HG02588 (cell line): ENCODE measurements around the gene PDE4D.
"Not testable (repeated sequence)": the region's sequence is repeated elsewhere in the genome, so short reads cannot be mapped to it uniquely, and the experiment has no call there.

Experiments
- ATAC-seq: cut with Tn5 transposase; IDR thresholded peaks from one replicate; pipeline ENCODE4 v1.9.1; 2021; ENCODE audit warnings: mild to moderate bottlenecking, moderate library complexity; ENCODE audit not compliant: unreplicated experiment

PDE4D gene

GRCh38 chr5:59312223-59312622, 581.3 kb downstream of the PDE4D start:
- ATAC-seq: no peak

- ATAC-seq: not testable (repeated sequence)
Measured at GRCh38 chr5:59308685-59309084, 584.8 kb downstream of the PDE4D start.

DNA sequence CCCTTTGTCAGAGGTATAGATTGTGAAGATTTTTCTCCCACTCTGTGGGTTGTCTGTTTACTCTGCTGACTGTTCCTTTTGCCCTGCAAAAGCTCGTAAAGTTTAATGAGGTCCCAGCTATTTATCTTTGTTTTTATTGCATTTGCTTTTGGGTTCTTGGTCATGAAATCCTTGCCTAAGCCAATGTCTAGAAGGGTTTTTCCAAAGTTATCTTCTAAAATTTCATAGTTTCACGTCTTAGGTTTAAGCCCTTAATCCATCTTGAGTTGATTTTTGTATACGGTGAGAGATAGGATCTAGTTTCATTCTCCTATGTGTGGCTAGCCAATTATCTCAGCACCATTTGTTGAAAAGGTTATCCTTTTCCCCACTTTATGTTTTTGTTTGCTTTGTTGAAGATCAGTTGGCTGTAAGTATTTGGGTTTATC, 590.2 kb downstream of the PDE4D start:
- ATAC-seq: not testable (repeated sequence)

DNA sequence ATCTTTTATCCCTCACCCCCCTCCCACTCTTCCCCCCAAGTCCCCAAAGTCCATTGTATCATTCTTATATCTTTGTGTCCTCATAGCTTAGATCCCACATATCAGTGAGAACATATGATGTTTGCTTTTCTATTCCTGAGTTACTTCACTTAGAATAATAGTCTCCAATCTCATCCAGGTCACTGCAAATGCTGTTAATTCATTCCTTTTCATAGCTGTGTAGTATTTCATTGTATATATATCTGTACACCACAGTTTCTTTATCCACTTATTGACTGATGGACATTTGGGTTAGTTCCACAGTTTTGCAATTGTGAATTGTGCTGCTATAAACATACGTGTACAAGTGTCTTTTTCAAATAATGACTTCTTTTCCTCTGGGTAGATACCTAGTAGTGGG, 591.0 kb downstream of the PDE4D start:
- not testable (repeated sequence) for ATAC-seq

GRCh38 chr5:59301727-59302126, 591.8 kb downstream of the PDE4D start:
- ATAC-seq: no peak

DNA sequence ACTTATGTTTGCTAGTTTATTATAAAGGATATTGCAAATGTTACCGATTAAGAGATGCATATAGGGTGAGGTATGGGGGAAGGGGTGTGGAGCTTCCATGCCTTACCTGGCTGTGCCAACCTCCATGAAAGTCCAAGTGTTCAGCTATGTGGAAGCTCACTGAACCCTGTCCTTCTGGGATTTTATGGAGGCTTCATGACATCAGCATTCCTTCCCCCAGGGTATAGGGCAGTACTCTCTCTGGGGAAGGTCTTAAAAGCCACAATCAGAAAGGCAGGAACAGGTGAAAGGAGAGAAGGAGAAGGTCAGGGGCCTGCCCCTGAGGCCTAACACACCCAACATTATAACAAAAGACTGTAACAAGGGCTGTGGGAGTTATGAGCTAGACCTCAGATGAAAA, 592.6 kb downstream of the PDE4D start:
- ATAC-seq: no peak

DNA sequence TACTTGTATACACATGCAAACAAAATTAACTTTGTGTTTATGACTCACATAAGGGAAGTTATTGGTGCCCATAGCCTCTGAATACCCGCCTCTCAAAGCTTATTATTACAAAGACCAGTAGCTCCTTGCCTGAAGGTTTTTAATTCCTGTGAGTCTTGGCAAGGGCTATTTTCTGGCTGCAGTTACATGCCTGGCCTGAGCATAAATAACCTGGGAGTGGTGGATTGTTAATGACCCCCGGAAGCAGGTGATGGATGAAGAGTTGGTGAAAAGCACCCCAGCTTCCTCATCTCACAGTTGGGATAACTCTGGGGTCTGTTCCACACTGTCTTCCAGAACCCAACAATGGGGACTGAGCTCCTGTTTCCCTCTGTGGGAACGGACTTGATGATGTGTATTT, 594.5 kb downstream of the PDE4D start:
- no peak for ATAC-seq

DNA sequence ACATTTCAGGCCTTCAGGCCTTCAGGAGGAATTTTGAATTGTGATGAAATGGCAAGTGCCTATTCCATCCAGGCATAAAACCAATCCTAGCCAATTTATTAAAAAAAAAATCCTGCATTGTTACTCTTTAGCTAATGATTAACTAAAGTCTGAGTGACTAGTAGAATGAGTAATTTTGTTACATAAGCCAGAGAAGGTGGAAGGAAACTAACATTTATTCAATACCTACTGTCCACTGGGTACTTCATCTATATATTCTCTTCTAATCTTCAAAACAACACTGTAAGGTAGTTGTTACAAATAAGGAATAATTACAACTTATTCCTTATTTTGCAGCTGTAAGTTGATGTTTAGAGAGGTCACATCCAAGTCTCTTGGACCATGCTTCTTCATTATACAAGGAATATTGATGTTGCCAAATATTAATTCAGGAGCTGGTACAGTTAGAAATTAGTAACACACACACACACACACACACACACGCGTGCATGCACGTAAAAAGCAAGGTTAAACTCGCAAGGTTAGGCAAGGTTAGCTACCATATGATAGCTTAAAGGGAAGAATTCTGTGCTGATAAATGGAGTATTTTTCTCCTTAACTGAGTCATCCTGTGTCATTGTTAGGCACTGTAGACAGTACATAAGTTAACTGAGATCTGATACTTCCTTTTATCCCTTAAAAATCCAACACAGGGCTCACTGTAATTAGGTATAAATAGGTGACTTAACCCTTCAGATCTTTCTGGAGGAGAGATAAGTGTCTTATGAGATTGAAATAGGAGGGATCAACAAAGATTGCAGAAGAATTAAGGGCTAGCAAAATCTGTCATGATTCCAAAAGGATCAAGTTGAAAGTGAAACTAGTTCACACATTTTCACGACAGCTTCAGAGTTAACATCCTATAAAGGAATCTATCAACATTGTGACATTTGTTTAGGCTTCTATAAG, 596.9 kb downstream of the PDE4D start:
- no peak for ATAC-seq

GRCh38 chr5:59293700-59294099, 599.8 kb downstream of the PDE4D start:
- no peak for ATAC-seq

DNA sequence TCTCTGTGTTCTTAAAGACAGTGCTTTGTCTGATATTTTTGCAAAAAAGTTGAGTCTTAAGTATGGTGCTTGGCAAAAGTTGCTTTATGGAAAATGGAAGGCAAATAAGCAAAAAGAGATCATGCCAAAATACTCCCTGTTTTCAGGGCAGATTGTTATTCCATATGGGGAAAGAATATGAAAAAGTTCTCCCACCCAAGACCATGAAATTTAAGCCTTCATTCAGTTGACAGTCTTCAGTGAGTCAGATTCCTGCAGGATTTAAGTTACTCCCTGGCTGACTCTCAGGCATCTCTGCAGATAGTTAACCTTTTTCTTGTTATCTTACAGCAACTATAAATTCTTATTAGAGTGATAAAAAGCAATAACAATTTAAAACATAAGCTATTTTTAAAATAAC, 601.6 kb downstream of the PDE4D start:
- ATAC-seq: no peak

DNA sequence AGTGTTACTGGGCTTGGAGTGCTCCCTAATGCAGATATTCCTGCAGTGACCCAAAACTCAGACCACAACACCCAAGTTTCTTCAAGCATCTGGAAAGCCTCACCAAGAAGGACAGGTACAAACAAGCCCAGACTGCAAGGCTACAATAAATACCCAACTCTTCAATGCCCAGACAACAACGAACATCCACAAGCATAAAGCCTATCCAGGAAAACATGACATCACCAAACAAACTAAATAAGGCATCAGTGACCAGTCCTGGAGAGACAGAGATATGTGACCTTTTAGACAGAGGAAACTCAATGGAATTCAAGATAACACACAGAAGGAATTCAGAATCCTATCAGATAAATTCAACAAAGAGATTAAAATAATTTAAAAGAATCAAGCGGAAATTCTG, 605.6 kb downstream of the PDE4D start:
- no peak for ATAC-seq

DNA sequence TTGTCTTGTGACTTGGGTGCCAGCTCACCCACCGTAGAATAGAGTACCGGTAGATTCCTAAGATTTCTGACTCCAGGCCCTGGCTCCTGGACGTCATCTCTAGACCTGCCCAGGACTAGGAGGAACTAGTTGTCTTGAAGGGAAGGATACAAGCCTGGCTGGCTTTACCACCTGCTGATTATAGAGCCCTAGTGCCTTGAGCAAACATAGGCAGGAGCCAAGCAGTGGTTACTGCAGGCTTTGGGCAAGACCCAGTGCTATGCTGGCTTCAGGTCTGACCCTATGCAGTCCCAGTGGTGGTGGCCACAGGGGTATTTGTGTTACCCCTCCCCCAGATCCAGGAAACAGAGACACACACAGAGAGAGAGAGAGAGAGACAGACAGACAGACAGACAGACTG, 606.2 kb downstream of the PDE4D start:
- ATAC-seq: no peak

GRCh38 chr5:59286510-59286909, 607.0 kb downstream of the PDE4D start:
- no peak for ATAC-seq

DNA sequence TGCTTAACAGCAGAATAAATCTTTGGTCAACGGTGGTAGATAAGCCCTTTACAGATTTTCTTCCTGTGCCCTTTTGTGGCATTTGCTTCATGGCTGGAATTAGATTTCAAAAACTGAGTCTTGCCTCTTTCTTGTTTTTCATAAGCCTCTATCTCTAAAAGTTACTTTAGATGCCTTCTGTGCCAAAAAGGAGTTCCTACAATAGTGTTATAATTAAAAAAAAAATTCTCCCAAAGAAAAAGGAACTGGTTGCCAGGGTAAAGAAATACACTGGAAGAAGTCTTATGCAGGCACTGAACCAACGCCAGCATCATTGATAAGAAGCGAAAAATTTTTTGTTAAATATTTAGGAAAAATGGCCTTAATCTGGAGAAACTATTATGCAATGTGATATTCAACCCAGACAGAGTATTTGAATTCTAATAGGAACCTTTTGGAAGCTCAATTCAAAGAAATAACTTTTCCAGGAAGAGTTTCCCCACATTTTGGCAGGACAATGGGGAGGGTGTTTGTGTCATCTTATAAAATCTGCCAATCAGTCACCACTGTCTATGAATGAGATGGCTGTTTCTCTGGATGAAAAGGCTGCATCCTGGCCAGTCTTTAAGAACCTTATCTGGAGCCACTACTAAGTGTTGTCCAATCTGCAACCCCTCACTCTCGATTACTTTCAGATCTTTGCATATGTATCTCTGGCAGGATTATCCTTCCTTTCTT, 608.1 kb downstream of the PDE4D start:
- ATAC-seq: no peak

DNA sequence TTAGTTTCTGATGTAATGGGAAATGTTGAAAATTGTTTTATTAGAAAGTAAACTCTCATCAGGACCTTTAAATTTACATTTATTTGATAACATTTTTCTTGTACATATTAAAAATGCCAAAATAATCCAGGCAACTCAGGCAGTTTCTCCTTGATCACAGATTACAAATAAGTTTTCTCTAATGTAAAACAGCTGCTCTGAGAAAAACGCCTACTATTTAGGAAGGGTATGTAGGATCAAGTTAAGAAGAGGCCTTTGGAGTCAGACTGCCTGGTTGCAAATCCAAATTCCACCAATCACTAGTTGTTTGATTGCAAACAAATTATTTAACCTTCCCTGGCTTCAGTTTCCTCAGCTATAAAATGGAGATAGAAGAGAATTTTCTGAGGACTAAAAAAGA, 610.8 kb downstream of the PDE4D start:
- ATAC-seq: no peak

GRCh38 chr5:59279979-59280378, 613.5 kb downstream of the PDE4D start:
- no peak for ATAC-seq

- no peak for ATAC-seq
Measured at GRCh38 chr5:59276917-59277372, 616.6 kb downstream of the PDE4D start.

GRCh38 chr5:59276325-59276675, 617.2 kb downstream of the PDE4D start:
- no peak for ATAC-seq

DNA sequence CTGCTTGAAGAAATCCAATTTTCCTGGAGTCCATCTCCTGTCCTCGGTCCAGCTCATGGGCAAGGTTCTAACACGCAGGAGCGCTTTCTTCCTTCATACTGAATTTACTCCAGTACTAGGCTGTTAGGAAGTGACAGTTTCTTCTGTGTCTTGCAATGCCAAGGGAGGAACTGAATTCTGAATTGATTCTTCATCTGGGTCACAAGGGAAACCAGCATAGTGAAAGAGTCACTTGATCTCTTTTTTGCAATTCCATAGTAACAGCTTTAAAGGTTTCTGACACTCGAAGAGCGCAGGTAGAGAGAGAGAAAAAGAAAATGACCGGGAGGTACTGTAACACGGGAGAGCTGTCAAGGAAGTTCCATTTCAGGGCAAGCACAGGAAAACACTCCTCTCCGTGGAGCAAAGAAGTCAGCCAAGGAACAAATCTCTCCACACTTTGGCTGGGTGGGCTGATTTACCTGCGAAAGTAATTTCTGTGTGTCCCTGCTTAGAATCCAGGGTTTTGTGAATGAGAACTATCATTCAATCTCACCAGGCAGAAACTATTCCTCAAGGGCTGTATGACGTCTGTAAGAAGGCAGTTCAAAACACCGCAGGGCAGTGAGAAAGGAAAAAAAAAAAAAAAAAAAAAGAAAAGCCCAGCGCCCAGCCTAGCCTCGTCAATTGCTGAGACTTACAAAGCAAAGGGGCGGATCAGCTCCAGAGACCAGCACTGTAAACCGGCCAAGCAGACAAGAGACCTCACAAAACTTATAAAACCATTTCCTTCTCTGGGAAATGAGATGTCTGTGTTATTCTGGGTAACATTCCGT, 617.8 kb downstream of the PDE4D start:
- no peak for ATAC-seq

DNA sequence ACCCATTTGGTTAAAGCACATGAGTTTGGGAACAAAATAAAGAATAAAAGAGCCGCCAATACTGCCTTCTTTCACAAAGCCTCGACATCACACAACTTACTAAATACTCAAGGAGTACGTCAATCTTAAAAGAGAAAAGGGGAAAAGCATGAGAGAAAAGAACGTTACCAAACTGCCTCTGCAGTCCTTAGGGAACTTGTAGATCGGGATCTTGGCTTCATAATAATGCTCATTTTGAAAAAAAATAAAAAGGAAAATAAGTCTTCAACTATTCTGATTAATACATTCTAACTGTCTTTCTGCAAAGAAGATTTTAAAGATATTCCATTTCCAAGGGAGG, 618.4 kb downstream of the PDE4D start:
- no peak for ATAC-seq

DNA sequence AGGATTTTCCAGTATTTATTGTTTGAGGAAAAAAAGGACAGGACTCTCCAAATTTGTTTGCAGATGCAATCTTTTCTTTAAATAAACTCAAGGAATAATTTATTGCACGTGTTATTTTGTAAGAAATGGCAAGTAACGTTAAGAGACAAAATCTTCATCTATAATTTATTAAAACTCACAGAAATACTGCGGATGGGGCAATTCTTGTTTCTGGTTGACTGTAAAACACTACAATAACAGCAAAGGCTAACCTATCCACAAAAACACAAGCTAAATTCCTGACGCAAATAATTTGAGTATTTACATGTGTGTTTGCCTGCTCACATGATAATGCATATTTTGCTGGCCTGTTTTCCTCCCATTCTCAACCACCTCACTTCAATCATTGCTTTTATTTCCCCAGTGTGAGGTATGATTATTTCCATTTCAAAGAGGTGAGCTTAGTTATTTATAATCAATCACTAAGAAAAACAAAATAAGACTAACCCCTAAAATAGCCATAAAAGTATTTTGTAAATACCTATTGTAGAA, 619.4 kb downstream of the PDE4D start:
- ATAC-seq: no peak
